H9 (cell line): ENCODE measurements around the gene ABLIM3. TPM values are rescaled to one million over a fixed set of nuclear protein-coding genes. Genes with fewer than 3 reads are reported as not detected.
A peak's percentile ranks its signal among the peaks of the same experiment; 100 is the strongest.

Experiments used
- DNase-seq: peaks from one replicate; pipeline ENCODE4 v3.0.0-alpha.2; 2017
- H2AFZ ChIP-seq: one replicate; pipeline ENCODE4 v1.6.1; 2013; ENCODE audit warnings: mild to moderate bottlenecking, low read length, control low read depth, moderate library complexity
- H2AK5ac ChIP-seq: 2 replicates; pipeline ENCODE4 v1.6.1; 2013; ENCODE audit warnings: low read length, control low read depth, mixed read lengths; ENCODE audit not compliant: insufficient read length
- H2BK120ac ChIP-seq: one replicate; pipeline ENCODE4 v1.6.1; 2013; ENCODE audit warnings: low read depth, mild to moderate bottlenecking, low read length, control low read depth, inconsistent platforms; ENCODE audit not compliant: poor library complexity, severe bottlenecking
- H2BK12ac ChIP-seq: 2 replicates; pipeline ENCODE4 v1.6.1; 2013; ENCODE audit warnings: low read length, control low read depth, mixed read lengths, low read depth; ENCODE audit not compliant: insufficient read length
- H2BK15ac ChIP-seq: 2 replicates; pipeline ENCODE4 v1.6.1; 2013; ENCODE audit warnings: low read depth, low read length, control low read depth
- H2BK20ac ChIP-seq: one replicate; pipeline ENCODE4 v1.6.1; 2013; ENCODE audit warnings: low read depth, mild to moderate bottlenecking, low read length, control low read depth, inconsistent platforms; ENCODE audit not compliant: poor library complexity, severe bottlenecking
- H2BK5ac ChIP-seq: 2 replicates; pipeline ENCODE4 v1.6.1; 2013; ENCODE audit warnings: low read length, control low read depth, mixed read lengths; ENCODE audit not compliant: insufficient read length
- H3K14ac ChIP-seq: 2 replicates; pipeline ENCODE4 v1.6.1; 2013; ENCODE audit warnings: low read length, control low read depth; ENCODE audit not compliant: insufficient read depth
- H3K18ac ChIP-seq: 2 replicates; pipeline ENCODE4 v1.6.1; 2013; ENCODE audit warnings: low read depth, mild to moderate bottlenecking, mixed read lengths, low read length, control low read depth; ENCODE audit not compliant: insufficient read length
- H3K23ac ChIP-seq: 2 replicates; pipeline ENCODE4 v1.6.1; 2013; ENCODE audit warnings: low read length, control low read depth, mixed read lengths, low read depth; ENCODE audit not compliant: insufficient read length
- H3K23me2 ChIP-seq: 2 replicates; pipeline ENCODE4 v1.6.1; 2013; ENCODE audit warnings: low read depth, mild to moderate bottlenecking, mixed read lengths, low read length, control low read depth; ENCODE audit not compliant: insufficient read length, poor library complexity, severe bottlenecking
- H3K27ac ChIP-seq: 2 replicates; pipeline ENCODE4 v1.5.1; 2013; ENCODE audit warnings: low read length, control low read depth, mixed read lengths, low read depth; ENCODE audit not compliant: insufficient read length
- H3K27me3 ChIP-seq: 2 replicates; pipeline ENCODE4 v1.6.1; 2013; ENCODE audit warnings: low read length, control low read depth, inconsistent platforms; ENCODE audit not compliant: insufficient read depth
- H3K4ac ChIP-seq: 2 replicates; pipeline ENCODE4 v1.6.1; 2013; ENCODE audit warnings: low read depth, mild to moderate bottlenecking, control low read depth, inconsistent platforms, low read length, moderate library complexity
- H3K4me1 ChIP-seq: 2 replicates; pipeline ENCODE4 v1.6.1; 2013; ENCODE audit warnings: low read length, control low read depth, inconsistent platforms; ENCODE audit not compliant: insufficient read depth
- H3K4me2 ChIP-seq: 2 replicates; pipeline ENCODE4 v1.6.1; 2013; ENCODE audit warnings: low read length, control low read depth, mixed read lengths; ENCODE audit not compliant: insufficient read length, insufficient read depth
- H3K56ac ChIP-seq: 2 replicates; pipeline ENCODE4 v1.6.1; 2013; ENCODE audit warnings: low read depth, mild to moderate bottlenecking, mixed read lengths, low read length, control low read depth; ENCODE audit not compliant: insufficient read length
- H3K79me1 ChIP-seq: 2 replicates; pipeline ENCODE4 v1.6.1; 2013; ENCODE audit warnings: low read depth, mild to moderate bottlenecking, moderate library complexity, low read length, control low read depth, inconsistent platforms; ENCODE audit not compliant: insufficient read depth, poor library complexity, severe bottlenecking
- H3K79me2 ChIP-seq: 2 replicates; pipeline ENCODE4 v1.6.1; 2013; ENCODE audit warnings: low read length, control low read depth, inconsistent platforms; ENCODE audit not compliant: insufficient read depth
- H3K9ac ChIP-seq: 2 replicates; pipeline ENCODE4 v1.6.1; 2013; ENCODE audit warnings: low read length, control low read depth, mixed read lengths; ENCODE audit not compliant: insufficient read length; ENCODE audit errors: extremely low read depth
- H3K9me3 ChIP-seq: one replicate; pipeline ENCODE4 v1.6.1; 2013; ENCODE audit warnings: low read depth, low read length, inconsistent platforms; ENCODE audit not compliant: control insufficient read depth
- H3T11ph ChIP-seq: one replicate; pipeline ENCODE4 v1.6.1; 2013; ENCODE audit warnings: mild to moderate bottlenecking, low read length, control low read depth, inconsistent platforms
- H4K20me1 ChIP-seq: one replicate; pipeline ENCODE4 v1.6.1; 2013; ENCODE audit not compliant: control insufficient read depth, insufficient read length, insufficient read depth
- H4K5ac ChIP-seq: 2 replicates; pipeline ENCODE4 v1.6.1; 2013; ENCODE audit warnings: low read depth, mild to moderate bottlenecking, mixed read lengths, low read length, control low read depth; ENCODE audit not compliant: insufficient read length
- H4K8ac ChIP-seq: replicated peaks from 2 replicates; pipeline ENCODE4 v1.6.1; 2013; ENCODE audit warnings: low read length, control low read depth, mixed read lengths, low read depth; ENCODE audit not compliant: insufficient read length
- H4K91ac ChIP-seq: 2 replicates; pipeline ENCODE4 v1.6.1; 2013; ENCODE audit warnings: low read depth, mild to moderate bottlenecking, moderate library complexity, mixed read lengths, low read length, control low read depth; ENCODE audit not compliant: insufficient read length
- H3K27ac Mint-ChIP-seq, 3 experiments: 2 replicates in 2 of 3; 3 replicates in 1 of 3; pipeline ENCODE4 v1.8.0; 2020 to 2021; ENCODE audit warnings: mixed read lengths in 3 of 3, mild to moderate bottlenecking in 1 of 3, moderate library complexity in 1 of 3
- H3K27me3 Mint-ChIP-seq: 2 replicates; pipeline ENCODE4 v1.8.0; 2021; ENCODE audit warnings: low read depth, mild to moderate bottlenecking, moderate library complexity, mixed read lengths
- H3K36me3 Mint-ChIP-seq, 3 experiments: 2 replicates in 2 of 3; 3 replicates in 1 of 3; pipeline ENCODE4 v1.8.0; 2020 to 2021; ENCODE audit warnings: low read depth in 3 of 3, mixed read lengths in 3 of 3; ENCODE audit not compliant: insufficient read depth in 1 of 3
- H3K4me1 Mint-ChIP-seq, 2 experiments: 2 replicates each; pipeline ENCODE4 v1.8.0; 2020; ENCODE audit warnings: mixed read lengths in 2 of 2
- H3K4me3 Mint-ChIP-seq, 2 experiments: 2 replicates in 1 of 2; 3 replicates in 1 of 2; pipeline ENCODE4 v1.8.0; 2020 to 2021; ENCODE audit warnings: mild to moderate bottlenecking in 2 of 2, mixed read lengths in 2 of 2, moderate library complexity in 1 of 2
- H3K9me3 Mint-ChIP-seq, 2 experiments: 2 replicates in 1 of 2; 3 replicates in 1 of 2; pipeline ENCODE4 v1.8.0; 2020; ENCODE audit warnings: mild to moderate bottlenecking in 2 of 2, mixed read lengths in 2 of 2, moderate library complexity in 1 of 2
- WGBS: extraction: QIAGEN DNeasy Blood & Tissue Kit; methylation state at CpG from one replicate; pipeline ENCODE4 v1.1.7; 2013; ENCODE audit warnings: missing lambda C conversion rate, low lambda C conversion rate, mixed read lengths; ENCODE audit not compliant: insufficient read length; ENCODE audit errors: extremely low coverage; 5-methylcytosine and 5-hydroxymethylcytosine counted together
- total RNA-seq: library from RNA; stranded (reverse); gene quantifications from 2 replicates; pipeline ENCODE4 v1.2.1, GENCODE V29; 2021
- TF ChIP-seq, protein P1 (sequence below): fragments of 200-600 bp; sonication (generic); conservative IDR thresholded peaks from 3 replicates; pipeline ENCODE4 v1.8.0; 2021; ENCODE audit warnings: antibody characterized with exemption, mild to moderate bottlenecking

ABLIM3 gene
- total RNA-seq, 1 experiment from 2014 or later = 0.20 TPM

DNA sequence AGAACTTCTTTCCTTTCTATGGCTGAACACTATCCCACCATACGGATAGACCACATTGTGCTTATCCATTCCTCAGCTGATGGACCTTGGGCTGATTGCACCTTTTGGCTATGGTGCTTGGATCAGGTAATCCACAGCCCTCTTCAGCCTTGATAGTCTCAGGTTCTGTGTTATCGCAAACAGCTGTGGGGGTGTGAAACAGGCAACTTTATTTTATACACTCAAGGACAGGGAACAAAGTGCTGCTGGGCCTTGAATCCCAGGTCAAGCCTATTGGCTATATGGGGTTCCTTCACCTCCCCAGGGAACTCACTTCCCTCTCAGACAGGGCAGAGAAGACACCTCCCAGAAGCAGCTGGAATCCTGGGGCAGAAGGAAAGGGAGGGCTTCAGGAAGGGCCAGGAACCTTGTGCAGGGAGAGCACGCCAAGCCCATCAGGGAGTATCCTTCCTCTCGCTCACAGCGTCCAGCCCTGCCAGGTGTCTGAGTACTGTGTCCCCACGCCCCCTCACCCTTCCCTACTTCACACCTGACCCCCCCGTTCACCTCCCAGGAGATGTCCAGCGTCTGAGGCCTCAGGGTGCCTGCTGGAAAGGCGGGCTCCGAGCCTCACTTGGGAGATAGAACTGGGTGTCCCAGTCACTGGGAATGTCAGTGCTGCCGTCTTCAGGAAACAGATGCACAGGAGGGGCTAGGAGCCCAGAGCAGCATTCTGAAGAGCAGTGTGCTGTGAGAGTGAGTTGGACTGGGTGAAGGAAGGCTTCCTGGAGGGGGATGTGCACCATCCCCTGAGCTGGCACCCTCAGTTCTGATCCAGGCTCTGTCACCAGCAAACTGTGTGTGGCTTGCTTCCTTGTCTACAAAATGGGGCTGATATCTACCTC, 163.1 kb downstream of the ABLIM3 start:
- Histone ChIP-seq H2BK20ac (no peak overlapping the region), H3K9ac (no peak overlapping the region), H4K20me1 (no peaks in the 10 kb centered on the region), H3K4me2 (no peak overlapping the region), H3K14ac (no peak overlapping the region), H3K4ac (no peak overlapping the region), H4K8ac (no peak overlapping the region), H3T11ph (no peak overlapping the region), H3K79me1 (no peaks in the 10 kb centered on the region), H2BK5ac (no peak overlapping the region), H3K23me2 (no peaks in the 10 kb centered on the region), H2BK15ac (no peak overlapping the region), H3K27ac (no peak overlapping the region), H3K23ac (no peak overlapping the region), H2BK120ac (no peak overlapping the region), H3K4me1 (no peaks in the 10 kb centered on the region), H2AK5ac (no peak overlapping the region), H3K27me3 (no peaks in the 10 kb centered on the region), H2AFZ (no peak overlapping the region), H3K56ac (no peak overlapping the region), H2BK12ac (no peak overlapping the region), H4K91ac (no peak overlapping the region), H3K79me2 (no peaks in the 10 kb centered on the region), H3K9me3 (no peaks in the 10 kb centered on the region), H4K5ac (no peak overlapping the region), H3K18ac (no peak overlapping the region)
- Mint-ChIP-seq H3K9me3 (no peaks in the 10 kb centered on the region), H3K36me3 (no peaks in the 10 kb centered on the region), H3K27me3 (no peaks in the 10 kb centered on the region), H3K4me1 (no peaks in the 10 kb centered on the region), H3K27ac (peak overlapping the region in 1 of 3 experiments; percentile 70; a peak in 2 of 7 replicates), H3K4me3 (no peak overlapping the region)
- DNase-seq = no peak
- WGBS = no CpG with 5 or more reads among the region's 11 CpGs
- TF ChIP-seq, protein P1, sequence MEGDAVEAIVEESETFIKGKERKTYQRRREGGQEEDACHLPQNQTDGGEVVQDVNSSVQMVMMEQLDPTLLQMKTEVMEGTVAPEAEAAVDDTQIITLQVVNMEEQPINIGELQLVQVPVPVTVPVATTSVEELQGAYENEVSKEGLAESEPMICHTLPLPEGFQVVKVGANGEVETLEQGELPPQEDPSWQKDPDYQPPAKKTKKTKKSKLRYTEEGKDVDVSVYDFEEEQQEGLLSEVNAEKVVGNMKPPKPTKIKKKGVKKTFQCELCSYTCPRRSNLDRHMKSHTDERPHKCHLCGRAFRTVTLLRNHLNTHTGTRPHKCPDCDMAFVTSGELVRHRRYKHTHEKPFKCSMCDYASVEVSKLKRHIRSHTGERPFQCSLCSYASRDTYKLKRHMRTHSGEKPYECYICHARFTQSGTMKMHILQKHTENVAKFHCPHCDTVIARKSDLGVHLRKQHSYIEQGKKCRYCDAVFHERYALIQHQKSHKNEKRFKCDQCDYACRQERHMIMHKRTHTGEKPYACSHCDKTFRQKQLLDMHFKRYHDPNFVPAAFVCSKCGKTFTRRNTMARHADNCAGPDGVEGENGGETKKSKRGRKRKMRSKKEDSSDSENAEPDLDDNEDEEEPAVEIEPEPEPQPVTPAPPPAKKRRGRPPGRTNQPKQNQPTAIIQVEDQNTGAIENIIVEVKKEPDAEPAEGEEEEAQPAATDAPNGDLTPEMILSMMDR = no peak
